HuH-7.5 (cell line): ENCODE results near the gene CD8A.
"Not testable (repeated sequence)": the region's sequence is repeated elsewhere in the genome, so short reads cannot be mapped to it uniquely, and the experiment has no call there.

Experiments
- DNase-seq: peaks from one replicate; pipeline ENCODE4 v3.0.0; 2011; ENCODE audit warnings: low spot score

The CD8A gene

GRCh38 chr2:86776532-86776931 lies 14.2 kb downstream of the CD8A start:
- no peak for DNase-seq

- DNase-seq = no peak
Observed at GRCh38 chr2:86775338-86775737, 15.4 kb downstream of the CD8A start.

GRCh38 chr2:86774862-86775261 lies 15.9 kb downstream of the CD8A start:
- DNase-seq = no peak

- DNase-seq = no peak
Observed at GRCh38 chr2:86772611-86773010, 18.1 kb downstream of the CD8A start.

- no peak for DNase-seq
Observed at GRCh38 chr2:86770816-86771301, 19.9 kb downstream of the CD8A start.

- no peak for DNase-seq
Observed at GRCh38 chr2:86769838-86770237, 20.9 kb downstream of the CD8A start.

GRCh38 chr2:86768189-86768949 lies 22.3 kb downstream of the CD8A start:
- no peak for DNase-seq

- DNase-seq = no peak
Observed at GRCh38 chr2:86765310-86765695, 25.4 kb downstream of the CD8A start.

GRCh38 chr2:86764661-86765309 lies 25.9 kb downstream of the CD8A start:
- no peak for DNase-seq

GRCh38 chr2:86760371-86760770 lies 30.3 kb downstream of the CD8A start:
- no peak for DNase-seq

GRCh38 chr2:86758405-86758804 lies 32.3 kb downstream of the CD8A start:
- DNase-seq = no peak

GRCh38 chr2:86753606-86754005 lies 37.1 kb downstream of the CD8A start:
- DNase-seq = no peak

- no peak for DNase-seq
Observed at GRCh38 chr2:86752934-86753333, 37.8 kb downstream of the CD8A start.

- no peak for DNase-seq
Observed at GRCh38 chr2:86751778-86752177, 38.9 kb downstream of the CD8A start.

GRCh38 chr2:86750240-86750839 lies 40.4 kb downstream of the CD8A start:
- no peak for DNase-seq

- no peak for DNase-seq
Observed at GRCh38 chr2:86747711-86748639, 42.7 kb downstream of the CD8A start.

- DNase-seq = no peak
Observed at GRCh38 chr2:86746939-86747338, 43.8 kb downstream of the CD8A start.

GRCh38 chr2:86744152-86744551 lies 46.6 kb downstream of the CD8A start:
- DNase-seq = no peak

- DNase-seq = not testable (repeated sequence)
Observed at GRCh38 chr2:86741889-86742498, 48.7 kb downstream of the CD8A start.

GRCh38 chr2:86739889-86740288 lies 50.8 kb downstream of the CD8A start:
- DNase-seq = not testable (repeated sequence)

- not testable (repeated sequence) for DNase-seq
Observed at GRCh38 chr2:86739485-86739884, 51.2 kb downstream of the CD8A start.

GRCh38 chr2:86734896-86735295 lies 55.8 kb downstream of the CD8A start:
- not testable (repeated sequence) for DNase-seq
